NCI-H82 treated with DMSO at 0.1 percent for 48 hours (cell line): Measurements from ENCODE around the gene WWOX.

Source experiments
- DNase-seq: peaks from one replicate; lab custom pipeline; 2025; ENCODE audit not compliant: unreplicated experiment; lab: John Stamatoyannopoulos, UW

Gene WWOX

GRCh38 chr16:79097771-79098170, 998.3 kb downstream of the WWOX start:
- no peak for DNase-seq

GRCh38 chr16:79098907-79099306, 999.5 kb downstream of the WWOX start:
- DNase-seq, result no peak

DNA sequence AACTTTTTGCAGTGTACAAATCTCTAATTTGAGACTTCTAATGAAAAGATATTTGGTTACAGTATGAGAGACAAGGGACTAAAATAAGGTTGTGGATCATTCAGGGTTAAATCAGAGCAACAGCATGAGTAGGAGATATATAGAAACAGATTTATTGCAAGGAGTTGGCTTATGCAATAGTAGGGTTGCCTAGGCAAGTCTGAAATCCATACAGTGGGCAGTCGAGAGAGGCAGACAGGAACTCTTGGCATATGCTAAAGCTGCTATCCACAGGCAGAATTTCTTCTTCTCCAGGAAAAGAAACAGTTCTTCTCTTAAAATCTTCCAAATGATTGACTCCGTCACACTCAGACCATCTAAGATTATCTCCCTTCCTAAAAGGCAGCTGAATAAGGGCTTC, 1000.3 kb downstream of the WWOX start:
- DNase-seq, result no peak

- no peak for DNase-seq
Observed at GRCh38 chr16:79100447-79100846, 1001.0 kb downstream of the WWOX start.

DNA sequence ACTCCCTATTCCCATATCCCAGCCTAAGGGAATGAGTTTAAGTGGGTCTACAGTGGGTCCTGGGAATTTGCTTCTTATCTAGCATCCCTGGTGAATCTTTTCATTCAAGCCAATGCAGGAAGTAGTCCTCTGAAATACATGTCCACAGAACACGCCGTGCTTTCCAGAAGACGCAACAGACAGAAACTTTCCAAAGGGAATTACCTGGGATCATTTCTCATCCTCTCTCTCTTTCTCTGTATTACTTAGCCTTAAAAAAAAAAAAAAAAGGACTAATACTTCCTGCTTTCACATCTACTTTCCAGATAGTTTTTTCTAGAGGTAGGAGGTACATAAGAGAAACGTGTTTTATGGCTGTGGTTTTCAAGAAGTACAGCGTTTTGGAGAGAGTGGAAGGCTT, 1002.0 kb downstream of the WWOX start:
- DNase-seq, result no peak

GRCh38 chr16:79104567-79104966, 1005.1 kb downstream of the WWOX start:
- DNase-seq, result no peak

DNA sequence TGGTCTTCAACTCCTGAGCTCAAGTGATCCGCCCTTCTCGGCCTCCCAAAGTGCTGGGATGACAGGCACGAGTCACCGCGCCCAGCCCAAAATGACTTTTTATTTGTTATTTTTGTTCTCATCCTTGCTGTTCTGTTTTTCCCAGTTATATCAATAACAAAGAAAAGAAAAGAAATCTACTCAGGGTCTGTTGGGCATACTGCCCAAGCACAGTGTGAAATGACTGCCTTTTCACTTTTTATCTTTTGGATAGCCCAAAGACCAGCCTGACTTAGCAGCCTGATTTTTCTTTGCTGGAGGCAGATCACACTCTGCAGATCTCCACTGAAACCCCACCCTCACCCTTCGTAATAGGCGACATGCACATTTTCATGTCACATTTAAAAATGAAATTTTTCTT, 1007.8 kb downstream of the WWOX start:
- no peak for DNase-seq

GRCh38 chr16:79109771-79110170, 1010.3 kb downstream of the WWOX start:
- DNase-seq, result no peak

GRCh38 chr16:79110242-79110641, 1010.8 kb downstream of the WWOX start:
- no peak for DNase-seq

- DNase-seq, result no peak
Observed at GRCh38 chr16:79110953-79111352, 1011.5 kb downstream of the WWOX start.

GRCh38 chr16:79112462-79112861, 1013.0 kb downstream of the WWOX start:
- DNase-seq, result no peak

DNA sequence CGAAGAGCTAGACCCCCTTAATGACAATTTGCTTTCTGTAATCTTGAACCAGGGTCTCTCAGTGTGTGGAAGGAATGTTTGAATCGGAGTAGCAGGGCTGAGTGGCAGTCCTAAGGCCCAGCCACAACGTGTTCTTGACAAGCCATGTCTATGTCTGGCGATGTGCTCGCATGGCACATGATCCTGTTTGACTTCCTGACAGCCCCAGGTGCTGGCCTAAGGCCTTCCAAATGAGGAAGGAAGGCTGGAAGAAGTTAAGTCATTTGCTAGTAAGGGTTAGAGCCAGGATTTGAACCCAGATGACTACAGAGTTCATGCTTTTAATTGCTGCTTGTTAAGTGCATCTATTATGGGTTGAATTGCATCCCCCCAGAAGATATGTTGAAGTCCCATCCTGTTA, 1014.4 kb downstream of the WWOX start:
- DNase-seq, result no peak

DNA sequence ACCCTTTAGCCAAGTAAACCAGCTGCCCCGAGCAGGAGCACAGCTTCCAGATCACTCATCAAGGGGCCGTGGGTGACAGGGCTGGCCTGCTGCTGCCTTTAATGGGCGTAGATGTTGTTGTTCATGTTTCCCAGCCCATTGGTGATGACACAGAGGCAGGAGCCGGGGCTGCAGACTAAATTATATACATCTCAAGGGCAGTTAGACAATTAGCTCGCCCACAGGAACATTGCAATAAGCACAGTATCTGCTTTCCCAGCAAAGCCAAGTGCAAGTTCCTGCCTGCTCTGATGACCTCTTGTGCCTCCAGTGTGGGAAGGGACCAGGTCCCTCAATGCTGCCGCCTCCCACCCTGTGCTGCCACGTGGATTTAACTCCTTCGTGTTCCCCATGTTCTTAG, 1015.3 kb downstream of the WWOX start:
- no peak for DNase-seq

DNA sequence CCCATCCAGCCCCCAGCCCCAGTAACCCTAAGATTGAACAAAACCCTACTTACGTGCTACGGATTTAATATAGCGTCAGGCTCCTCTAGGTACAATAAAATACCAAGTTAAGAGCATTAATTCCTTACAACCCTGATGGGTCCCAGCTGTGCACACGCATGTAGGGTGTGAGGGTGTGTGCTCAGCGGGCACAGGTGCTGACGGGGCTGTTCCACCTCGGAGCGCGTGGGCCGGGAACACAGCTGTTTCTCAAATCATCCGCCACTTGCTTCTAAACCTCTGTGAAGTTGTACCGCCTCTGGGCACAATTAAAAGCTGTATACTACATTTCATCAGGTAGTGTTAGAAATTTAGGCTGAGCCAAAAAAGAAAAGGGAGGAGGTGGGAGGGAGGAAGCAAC, 1022.5 kb downstream of the WWOX start:
- no peak for DNase-seq

DNA sequence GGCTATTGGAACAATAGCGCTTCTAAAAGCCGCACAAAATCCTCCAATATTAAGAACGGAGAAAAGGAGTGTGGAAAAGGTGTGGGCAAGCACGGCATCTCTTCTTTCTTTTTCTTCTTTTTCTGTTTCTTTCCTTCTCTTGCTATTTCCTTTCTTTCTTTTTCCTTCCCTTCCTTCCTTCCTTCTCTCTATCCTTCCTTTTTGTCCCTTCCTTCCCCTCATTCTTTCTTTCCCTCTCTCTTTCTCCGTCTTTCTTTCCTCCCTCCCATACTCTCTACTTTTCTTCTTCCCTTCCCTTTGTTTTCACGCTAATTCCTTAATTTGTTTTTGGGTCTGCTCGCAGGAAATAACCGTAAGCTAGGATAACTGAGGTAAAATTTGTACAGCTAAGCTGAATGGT, 1022.9 kb downstream of the WWOX start:
- no peak for DNase-seq

GRCh38 chr16:79124016-79124756, 1024.7 kb downstream of the WWOX start:
- no peak for DNase-seq

DNA sequence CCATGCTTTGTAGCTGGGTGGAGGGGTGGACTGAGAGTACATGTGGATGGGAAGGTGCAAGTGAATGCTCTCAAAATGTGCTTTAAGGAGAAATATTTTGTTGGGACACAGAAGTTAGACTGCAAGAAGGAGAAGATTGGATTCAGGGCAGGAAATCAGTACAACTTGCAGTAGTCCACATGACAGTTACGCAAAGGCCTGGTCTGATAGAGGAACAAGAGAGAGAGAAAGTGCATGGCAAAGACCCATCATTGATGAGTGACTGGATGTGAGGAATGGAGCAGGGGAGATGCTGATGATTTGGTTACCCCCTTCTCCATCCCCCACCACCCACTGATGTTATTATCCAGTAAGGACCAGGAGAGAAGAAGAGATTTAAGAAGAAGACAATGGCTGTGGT, 1028.3 kb downstream of the WWOX start:
- DNase-seq, result no peak

DNA sequence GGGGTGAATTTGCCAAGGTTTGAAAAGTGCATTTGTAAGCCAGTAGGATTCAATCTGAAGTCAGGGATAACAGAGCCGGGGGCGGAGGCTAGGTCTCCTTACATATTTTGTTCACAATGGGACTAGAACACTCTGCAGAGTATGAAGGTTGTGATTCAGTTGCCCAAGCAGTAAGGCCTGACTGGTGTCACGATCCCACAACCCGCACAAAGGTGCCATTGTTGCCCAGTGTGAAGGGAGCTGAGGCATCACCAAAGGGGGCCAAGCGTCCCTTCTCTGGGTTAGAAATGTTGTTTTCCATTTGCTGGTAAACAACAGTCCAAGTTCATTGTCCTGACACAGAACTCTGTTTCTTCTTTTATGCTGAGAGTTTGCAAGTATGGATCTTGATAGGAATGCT, 1029.3 kb downstream of the WWOX start:
- DNase-seq, result no peak

DNA sequence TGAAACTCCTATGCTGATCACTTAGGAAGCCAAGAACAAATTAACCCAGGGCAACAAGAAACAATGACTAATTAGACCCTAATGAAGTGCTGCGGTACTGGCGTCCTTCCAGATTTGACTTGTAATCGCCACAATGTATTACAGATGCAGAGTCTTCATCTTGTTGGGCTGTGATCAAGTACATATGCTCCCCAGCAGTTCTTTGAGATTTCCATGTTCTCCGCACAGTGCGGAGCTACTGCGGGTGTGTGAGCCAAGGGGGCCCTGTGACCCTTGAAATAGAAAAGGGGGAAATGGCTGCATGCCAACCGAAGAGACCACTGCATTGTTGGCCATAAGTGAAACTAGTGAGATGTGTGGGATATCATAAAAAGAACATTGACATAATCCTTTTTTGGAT, 1031.2 kb downstream of the WWOX start:
- no peak for DNase-seq

- no peak for DNase-seq
Observed at GRCh38 chr16:79131321-79132075, 1032.0 kb downstream of the WWOX start.

GRCh38 chr16:79132701-79133100, 1033.2 kb downstream of the WWOX start:
- DNase-seq, result no peak

DNA sequence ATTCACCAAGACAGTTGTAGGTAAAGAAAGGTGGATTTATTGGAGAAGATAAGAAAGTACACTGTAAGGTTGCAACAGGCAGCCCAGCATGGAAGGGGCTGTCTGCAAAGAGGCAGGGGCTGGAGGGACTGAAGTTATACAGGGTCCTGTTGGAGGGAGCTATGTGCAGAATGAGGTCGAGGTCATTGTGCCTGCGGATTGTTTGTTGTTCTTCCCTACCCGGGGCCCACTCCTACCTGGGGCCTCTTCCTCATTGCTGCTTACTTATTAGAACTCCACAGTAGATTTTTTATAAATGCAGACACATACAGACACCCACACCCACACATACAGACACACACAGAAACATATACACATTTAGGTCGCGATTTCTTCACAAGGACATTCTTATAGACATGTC, 1034.8 kb downstream of the WWOX start:
- no peak for DNase-seq

DNA sequence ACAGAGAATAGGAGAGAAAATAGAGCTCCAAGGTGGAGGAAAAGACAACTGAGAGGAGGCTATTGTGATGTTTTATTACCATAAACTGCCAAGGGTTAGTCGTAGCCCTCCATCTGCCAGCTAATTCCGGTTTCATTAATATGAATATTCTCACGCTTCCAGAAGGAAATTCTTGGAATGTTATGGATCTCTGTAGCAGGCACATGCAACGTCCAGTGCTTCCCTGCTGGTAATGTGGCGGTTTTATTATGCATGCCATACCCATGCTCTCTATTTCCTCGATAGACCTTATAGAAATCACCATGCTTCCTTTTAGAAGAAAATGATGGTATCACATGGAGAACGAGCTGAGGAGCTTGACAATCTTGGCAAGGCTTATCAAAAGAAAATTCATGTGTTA, 1037.5 kb downstream of the WWOX start:
- DNase-seq, result no peak
